ENCODE measurements around the gene ANKRD63.

DNA sequence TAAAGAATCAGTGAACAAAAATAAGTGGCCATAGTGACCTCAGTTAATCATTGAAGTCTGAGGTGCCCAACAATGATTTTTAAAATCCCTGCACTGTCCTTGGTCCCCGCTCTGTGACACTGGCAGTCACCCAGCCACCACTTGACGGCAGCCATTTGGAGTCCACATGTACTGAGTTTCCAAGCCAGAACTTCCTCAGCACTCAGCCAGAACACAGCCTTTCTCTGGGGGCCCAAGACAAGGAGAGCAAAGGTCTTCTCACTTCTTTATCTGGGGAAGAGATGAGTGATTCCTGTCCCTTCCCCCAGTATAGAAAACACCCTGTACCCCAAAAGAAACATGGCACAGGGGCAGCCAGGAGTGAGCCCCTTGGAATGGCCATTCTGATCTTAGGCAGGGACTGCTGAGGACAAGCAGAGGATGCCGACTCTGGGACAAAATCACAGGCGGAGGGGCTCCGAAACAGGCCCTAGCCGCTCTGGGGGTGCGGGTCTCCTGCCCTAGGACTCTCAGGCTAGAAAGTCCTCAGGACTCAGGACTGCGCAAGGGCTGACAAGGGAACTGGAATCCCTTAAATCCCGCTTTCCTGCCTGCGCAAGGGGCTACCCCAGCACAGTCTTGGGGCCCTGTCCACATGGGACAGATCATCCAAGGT is 31.3 kb downstream of the ANKRD63 start:
- TF ChIP-seq, protein P1, sequence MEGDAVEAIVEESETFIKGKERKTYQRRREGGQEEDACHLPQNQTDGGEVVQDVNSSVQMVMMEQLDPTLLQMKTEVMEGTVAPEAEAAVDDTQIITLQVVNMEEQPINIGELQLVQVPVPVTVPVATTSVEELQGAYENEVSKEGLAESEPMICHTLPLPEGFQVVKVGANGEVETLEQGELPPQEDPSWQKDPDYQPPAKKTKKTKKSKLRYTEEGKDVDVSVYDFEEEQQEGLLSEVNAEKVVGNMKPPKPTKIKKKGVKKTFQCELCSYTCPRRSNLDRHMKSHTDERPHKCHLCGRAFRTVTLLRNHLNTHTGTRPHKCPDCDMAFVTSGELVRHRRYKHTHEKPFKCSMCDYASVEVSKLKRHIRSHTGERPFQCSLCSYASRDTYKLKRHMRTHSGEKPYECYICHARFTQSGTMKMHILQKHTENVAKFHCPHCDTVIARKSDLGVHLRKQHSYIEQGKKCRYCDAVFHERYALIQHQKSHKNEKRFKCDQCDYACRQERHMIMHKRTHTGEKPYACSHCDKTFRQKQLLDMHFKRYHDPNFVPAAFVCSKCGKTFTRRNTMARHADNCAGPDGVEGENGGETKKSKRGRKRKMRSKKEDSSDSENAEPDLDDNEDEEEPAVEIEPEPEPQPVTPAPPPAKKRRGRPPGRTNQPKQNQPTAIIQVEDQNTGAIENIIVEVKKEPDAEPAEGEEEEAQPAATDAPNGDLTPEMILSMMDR (IDR thresholded peaks at IDR 0.05; ENCODE audit: low read length) = no peak
- TF ChIP-seq EZH2 (IDR thresholded peaks at IDR 0.05; ENCODE audit: borderline replicate concordance, low read length) = no peak
